GM21737 (cell line): Measurements from ENCODE around the gene COL9A1.

Source experiments
- ATAC-seq: cut with Tn5 transposase; IDR thresholded peaks from one replicate; pipeline ENCODE4 v1.9.1; 2021; ENCODE audit warnings: mild to moderate bottlenecking, moderate library complexity; ENCODE audit not compliant: unreplicated experiment

COL9A1 gene

GRCh38 chr6:70292193-70292592 is 10.7 kb downstream of the COL9A1 start:
- ATAC-seq: no peak

- ATAC-seq: no peak
Measured at GRCh38 chr6:70289299-70289698, 13.6 kb downstream of the COL9A1 start.

GRCh38 chr6:70286905-70287304 is 16.0 kb downstream of the COL9A1 start:
- ATAC-seq: no peak

- ATAC-seq: no peak
Measured at GRCh38 chr6:70285201-70285600, 17.7 kb downstream of the COL9A1 start.

GRCh38 chr6:70282919-70283461 is 19.9 kb downstream of the COL9A1 start:
- no peak for ATAC-seq

GRCh38 chr6:70282312-70282918 is 20.5 kb downstream of the COL9A1 start:
- ATAC-seq: no peak

- no peak for ATAC-seq
Measured at GRCh38 chr6:70281923-70282311, 21.0 kb downstream of the COL9A1 start.

- ATAC-seq: no peak
Measured at GRCh38 chr6:70280400-70280853, 22.5 kb downstream of the COL9A1 start.

GRCh38 chr6:70277470-70277869 is 25.4 kb downstream of the COL9A1 start:
- no peak for ATAC-seq

GRCh38 chr6:70274338-70274737 is 28.5 kb downstream of the COL9A1 start:
- ATAC-seq: no peak

GRCh38 chr6:70272071-70272470 is 30.8 kb downstream of the COL9A1 start:
- no peak for ATAC-seq

GRCh38 chr6:70270287-70271005 is 32.4 kb downstream of the COL9A1 start:
- ATAC-seq: no peak

GRCh38 chr6:70266142-70266541 is 36.7 kb downstream of the COL9A1 start:
- no peak for ATAC-seq

GRCh38 chr6:70264306-70264705 is 38.6 kb downstream of the COL9A1 start:
- no peak for ATAC-seq

- no peak for ATAC-seq
Measured at GRCh38 chr6:70258483-70258882, 44.4 kb downstream of the COL9A1 start.

GRCh38 chr6:70257768-70258273 is 45.1 kb downstream of the COL9A1 start:
- ATAC-seq: no peak

GRCh38 chr6:70254784-70255183 is 48.1 kb downstream of the COL9A1 start:
- ATAC-seq: no peak

GRCh38 chr6:70253923-70254322 is 49.0 kb downstream of the COL9A1 start:
- ATAC-seq: no peak

GRCh38 chr6:70252604-70253003 is 50.3 kb downstream of the COL9A1 start:
- ATAC-seq: no peak

GRCh38 chr6:70246118-70246517 is 56.8 kb downstream of the COL9A1 start:
- no peak for ATAC-seq

GRCh38 chr6:70241991-70242420 is 60.9 kb downstream of the COL9A1 start:
- no peak for ATAC-seq

GRCh38 chr6:70241031-70241430 is 61.9 kb downstream of the COL9A1 start:
- ATAC-seq: no peak
